ENCODE measurements around the gene PAPSS2.

PAPSS2 gene

DNA sequence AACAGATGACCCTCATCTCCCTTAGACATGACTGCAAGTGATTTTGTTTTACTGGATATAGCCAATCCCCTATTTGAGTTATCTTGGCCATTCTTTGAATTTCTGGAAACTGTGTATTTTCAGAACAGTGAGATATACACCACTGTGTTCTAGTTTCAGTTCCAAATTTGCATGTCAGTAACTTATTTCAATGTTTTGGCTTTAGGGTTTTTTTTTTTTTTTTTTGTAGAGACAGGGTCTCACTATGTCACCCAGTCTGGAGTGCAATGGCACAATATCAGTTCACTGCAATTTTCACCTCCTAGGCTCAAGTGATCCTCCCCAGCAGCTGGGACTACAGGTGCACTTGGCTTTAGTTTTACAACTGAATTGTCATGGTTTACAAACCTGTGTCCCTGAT lies 91.1 kb downstream of the PAPSS2 start:
- DNase-seq = no peak

DNA sequence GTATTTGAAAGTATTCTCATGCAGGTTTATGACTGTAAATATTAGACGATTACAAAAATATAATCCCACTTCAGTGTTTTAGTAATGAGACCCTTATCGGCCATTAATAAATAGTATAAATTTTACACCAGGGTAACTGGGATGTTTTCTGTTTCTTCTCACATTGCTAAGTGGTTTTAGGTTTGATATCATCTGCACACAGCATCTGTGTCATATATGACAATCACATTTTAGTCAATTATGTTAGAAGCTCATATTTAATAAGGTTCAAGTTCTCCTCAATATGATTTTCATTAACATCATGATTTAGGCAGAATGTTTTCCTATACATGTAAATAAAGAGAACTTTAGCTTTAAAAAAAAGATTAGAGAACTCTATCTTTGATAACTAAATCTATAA lies 91.6 kb downstream of the PAPSS2 start:
- DNase-seq = no peak

DNA sequence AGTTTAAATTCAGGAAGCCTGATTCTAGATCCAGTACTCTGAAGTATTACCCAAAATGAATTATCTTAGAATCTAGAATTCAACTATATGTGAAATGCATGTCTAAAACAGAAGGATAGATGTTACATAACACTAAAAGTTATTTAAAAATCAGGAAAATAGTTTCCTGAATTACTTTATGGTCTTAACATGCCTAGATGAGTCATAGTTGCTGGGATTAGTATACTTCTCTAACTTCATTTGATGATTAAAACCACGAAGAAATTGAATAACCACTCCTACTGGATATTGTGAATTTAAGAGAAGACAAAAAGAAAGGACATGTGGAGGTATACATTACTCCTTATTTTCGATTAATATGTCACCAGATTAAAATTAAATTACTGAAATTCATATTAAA lies 92.9 kb downstream of the PAPSS2 start:
- DNase-seq = no peak

DNA sequence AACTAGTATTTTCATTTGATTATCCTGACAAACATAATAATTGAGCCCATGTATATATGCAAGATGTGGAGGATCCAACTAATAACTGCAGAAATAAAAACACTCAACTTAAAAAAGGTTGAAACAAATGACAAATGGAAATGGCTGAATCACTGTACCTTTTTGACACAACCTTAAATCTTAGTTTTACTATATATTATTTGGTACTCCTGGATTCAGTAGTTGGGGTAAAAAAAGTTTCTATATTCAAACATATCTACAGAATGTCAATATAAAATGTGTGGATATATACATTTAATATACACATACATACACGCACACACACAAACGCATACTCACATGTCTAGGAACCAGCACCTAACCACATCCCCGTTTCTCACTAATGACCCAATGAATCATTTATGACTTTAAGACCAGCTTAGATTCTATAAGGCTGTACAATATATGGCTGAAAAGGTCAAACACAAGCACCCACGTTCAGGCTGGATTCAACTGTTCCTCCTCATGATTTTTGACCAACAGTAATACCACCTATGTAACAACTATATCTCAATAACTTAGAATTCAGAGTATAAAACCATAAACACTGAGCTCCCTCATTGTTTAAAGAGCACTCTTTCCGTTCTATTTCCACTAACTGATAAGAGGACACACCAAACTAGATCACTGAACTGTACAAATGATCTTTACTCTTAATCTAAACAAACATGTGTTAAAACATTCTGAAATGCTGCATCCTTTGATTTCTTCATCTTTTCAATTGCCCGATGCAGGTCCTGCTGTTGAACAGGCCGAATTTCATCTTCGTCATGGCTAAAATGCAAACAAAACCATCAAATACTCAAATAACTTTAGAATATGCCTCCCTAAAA lies 94.6 kb downstream of the PAPSS2 start:
- no peak for DNase-seq

DNA sequence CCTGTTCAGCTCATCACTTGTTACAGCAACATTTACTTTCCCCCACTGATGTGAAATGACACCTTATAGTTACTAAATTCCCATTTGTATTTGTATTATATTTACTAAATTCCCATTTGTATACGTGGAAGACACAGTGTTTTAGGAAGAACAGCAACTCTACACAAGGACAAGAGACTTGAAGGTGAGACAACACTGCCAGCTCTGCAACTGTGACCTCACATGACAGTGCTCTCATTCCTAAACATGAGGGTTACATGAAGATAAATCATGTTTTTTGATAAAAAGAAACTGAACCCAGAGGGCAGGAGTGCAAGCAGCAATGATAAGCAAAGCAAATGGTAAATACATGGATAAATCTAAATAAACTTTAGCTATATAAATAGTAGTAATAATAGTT lies 98.0 kb downstream of the PAPSS2 start:
- DNase-seq = no peak

DNA sequence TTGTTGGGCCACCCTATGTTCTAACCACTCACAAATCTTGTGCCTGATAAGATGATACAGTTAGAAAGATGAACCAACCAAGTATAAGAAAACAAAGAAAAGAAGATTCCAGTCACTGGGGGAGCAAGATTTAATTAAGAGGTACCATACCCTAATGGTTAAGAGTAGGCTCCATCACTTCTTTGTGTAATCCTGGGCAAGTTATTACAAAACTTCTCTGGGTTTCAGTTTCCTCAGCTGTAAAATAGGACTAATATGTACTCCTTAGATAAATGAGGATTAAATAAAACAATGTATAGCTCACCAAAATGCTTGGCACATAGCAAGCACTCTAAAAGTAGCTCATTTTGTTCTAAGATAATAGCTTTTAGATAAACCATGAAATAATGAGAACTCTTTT lies 99.9 kb downstream of the PAPSS2 start:
- DNase-seq = no peak

DNA sequence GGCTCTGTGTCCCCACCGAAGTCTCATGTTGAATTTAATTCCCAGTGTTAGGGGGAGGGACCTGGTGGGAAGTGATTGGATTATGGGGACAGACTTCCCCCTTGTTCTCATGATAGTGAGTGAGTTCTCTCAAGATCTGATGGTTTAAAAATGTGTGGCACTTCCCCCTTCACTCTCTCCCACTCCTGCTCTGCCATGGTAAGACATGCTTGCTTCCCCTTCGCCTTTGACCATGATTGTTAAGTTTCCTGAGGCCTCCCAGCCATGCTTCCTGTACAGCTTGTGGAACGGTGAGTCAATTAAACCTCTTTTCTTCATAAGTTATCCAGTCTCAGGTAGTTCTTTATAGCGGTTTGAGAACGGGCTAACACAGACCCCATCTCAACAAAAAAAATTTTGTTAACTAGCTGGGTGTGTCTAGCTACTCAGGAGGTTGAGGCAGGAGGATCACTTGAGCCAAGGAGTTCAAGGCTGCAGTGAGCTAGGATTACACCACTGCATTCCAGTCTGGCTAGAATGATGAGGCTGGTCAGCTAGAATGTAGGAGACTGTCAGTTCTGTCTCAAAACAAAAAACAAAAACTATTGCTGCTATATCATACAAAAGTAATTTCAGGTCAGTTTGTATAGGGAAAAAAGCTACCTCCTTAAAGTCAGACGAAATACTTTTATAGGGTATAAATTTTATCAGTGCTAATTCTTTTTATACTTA lies 100.7 kb downstream of the PAPSS2 start:
- no peak for DNase-seq

DNA sequence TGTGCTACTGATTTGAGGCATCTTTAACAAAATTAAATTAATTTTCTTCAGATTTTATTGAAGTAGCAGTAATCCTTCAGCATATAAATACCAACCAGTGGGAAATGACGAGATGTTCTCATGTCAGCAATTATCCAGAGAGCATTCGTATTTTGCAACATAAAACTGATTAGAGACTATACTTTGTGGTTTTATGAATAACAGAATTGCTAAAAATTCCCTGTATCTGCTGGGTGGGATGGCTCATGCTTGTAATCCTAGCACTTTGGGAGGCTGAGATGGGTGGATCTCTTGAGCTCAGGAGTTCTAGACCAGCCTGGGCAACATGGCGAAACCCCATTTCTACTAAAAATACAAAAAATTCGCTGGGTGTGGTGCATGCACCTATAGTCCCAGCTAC lies 101.5 kb downstream of the PAPSS2 start:
- no peak for DNase-seq

DNA sequence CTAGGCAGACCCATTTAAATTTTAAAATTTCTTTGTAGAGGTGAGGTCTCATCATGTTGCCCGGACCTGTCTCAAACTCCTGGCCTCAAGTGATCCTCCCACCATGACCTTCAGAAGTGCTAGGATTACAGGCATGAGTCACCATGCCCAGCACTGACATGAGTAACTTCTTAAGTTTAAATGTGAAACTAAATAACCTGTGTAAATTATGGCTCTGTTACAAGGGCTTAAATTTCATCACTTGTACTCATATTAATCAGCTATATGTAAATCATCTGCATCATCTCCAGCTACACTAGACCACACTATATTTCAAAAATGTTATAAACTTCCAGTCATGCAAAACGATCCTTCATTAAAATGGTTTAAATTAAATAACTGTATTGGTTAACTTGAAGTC lies 102.2 kb downstream of the PAPSS2 start:
- no peak for DNase-seq

DNA sequence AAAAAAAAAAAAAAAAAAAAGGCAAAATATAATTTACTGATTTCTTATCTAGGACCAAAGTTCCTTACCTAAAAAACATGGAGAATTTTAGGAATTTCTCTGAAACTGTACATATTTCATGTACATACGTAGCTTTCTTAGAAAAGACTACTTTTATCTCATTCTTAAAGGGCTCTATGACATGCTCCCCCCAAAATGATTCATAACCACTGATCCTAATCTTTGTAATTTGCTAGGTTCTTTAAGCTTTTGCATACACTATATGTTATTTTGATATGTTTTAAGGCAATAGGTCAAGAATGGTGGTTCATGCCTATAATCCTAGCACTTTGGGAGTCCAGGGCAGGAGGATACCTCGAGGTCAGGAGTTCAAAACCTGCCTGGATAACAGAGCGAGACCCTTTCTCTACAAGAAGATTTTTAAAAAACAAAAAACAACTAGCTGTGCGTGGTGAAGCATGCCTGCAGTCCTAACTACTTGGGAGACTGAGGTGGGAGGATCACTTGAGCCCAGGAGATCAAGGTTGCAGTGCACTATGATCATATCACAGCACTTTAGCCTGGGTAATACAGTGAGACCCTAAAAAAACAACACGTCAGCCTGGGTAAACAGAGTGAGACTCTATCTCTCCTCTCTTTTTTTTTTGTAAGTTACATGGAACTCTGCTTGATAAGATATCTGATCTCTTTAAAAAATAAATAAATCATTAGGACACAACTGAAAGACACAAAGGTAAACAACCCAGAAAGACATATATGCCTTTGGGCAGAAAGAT lies 103.6 kb downstream of the PAPSS2 start:
- no peak for DNase-seq

DNA sequence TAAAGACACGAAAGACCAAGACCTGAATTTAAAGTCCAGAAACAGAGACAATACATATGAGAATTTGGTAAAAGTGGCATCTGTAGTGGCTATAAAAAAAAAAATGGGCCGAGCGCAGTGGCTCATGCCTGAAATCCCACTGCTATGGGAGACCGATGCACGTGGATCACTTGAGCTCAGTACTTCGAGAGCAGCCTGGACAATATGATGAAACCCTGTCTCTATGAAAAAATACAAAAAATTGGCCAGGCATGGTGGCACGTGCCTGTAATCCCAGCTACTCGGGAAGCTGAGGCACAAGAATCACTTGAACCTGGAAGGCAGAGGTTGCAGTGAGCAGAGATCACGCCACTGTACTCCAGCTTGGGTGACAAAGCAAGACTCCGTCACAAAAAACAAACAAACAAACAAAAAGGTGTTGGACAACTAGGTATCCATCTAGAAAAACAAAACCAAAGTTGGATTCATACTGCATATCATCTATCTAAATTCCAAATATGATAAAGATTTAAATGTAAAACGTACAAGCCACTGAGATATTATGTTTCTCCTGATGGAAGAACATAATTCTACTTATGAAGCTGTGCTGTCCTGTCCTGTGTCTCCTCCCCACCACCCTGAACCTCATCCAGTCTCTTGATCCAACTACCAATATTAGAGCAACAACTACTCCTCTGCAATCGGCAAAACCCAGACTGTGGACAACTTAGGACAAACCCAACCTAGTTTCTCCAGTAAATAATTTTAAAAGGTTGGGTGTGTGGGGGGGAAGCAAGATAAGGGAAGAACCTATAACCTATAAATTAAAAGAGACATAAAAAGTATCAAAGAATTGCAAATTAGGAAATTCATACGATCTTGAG lies 104.6 kb downstream of the PAPSS2 start:
- no peak for DNase-seq

DNA sequence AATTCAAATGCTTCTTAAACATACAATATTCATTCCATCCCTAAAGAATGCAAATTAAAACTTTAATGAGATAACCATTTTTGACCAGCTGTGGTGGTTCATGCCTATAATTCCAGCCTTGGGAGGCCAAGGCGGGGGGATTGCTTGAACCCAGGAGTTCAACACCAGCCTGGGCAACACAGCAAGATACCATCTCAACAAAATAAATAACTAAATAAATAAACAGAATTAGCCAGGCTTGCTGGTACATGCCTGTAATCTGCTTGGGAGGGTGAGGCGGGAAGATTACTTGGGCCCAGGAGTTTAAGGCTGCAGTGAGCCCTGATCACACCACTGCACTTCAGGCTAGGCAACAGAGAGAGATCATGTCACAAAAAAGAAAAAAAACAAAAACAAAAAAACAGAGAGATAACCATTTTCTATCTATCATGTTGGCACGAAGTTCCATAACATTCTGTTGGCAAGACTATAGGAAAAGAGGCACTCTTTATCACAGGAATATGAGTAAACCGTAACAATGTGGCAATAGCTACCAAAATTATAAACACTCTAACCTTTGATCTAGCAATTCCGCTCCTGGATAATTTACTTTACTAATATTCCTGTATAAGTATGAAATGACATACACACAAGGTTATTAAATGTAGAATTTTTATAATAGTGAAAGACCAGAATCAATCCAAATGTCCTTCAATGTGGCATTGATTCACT lies 106.1 kb downstream of the PAPSS2 start:
- DNase-seq = no peak

DNA sequence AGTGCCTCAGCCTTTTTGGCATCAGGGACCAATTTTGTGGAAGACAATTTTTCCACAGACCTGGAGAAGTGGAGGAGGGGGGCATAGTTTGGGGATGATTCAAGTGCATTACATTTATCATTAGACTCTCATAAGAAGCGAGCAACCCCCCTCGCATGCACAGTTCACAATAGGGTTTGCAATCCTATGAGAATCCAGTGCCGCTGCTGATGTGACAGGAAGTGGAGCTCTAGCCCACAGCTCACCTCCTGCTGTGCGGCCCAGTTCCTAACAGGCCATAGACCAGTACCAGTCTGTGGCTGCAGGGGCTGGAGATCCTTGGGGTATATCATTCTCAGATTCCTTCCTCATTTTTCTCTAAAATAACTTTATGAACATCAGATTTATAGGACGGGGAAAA lies 107.6 kb downstream of the PAPSS2 start:
- no peak for DNase-seq

DNA sequence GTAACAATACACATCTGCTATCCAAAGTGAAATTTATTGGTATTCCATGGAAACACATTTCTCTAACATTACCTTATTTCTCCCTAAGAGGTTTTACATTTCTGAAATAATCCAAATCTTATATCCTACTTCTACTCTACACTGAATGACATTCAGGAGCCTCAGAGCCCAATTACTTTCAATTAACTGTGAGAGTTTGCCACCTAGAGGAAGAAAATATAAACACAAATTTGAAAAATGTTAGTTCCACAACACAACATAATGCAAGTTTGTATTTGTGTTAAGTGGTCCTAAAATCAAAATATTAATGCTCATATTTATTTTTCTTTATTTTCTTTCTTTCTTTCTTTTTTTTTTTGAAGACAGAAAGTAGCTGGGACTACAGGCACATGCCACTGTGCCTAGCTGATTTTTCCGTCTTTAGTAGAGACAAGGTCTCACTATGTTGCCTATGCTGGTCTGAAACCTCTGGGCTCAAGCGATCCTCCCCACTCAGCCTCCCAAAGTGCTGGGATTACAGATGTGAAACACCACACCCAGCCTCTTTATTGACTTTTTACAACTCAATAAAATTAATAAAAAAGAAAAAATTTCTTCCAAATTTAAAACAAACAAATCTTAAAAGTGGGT lies 112.3 kb downstream of the PAPSS2 start:
- DNase-seq = peak in 1 of 14 donors; percentile 11

DNA sequence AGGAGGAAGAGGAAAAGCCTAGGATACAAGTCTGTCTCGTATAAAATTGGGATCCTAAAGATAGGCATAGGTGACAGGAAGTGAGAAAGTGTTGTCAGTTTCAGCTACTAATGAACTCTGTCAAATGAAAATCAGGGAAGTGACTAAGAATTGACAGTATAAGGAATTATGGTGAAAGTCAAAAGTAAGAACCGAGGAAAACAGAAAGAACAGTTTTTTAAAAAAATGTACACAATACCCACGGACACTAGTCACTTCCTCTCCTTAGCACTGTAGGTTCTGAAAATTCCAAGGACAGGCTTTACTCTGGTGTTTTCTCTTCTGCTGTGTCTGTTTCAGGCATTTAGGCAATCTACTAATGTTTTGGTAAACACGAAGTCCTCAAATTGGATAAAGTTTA lies 116.1 kb downstream of the PAPSS2 start:
- DNase-seq = no peak

DNA sequence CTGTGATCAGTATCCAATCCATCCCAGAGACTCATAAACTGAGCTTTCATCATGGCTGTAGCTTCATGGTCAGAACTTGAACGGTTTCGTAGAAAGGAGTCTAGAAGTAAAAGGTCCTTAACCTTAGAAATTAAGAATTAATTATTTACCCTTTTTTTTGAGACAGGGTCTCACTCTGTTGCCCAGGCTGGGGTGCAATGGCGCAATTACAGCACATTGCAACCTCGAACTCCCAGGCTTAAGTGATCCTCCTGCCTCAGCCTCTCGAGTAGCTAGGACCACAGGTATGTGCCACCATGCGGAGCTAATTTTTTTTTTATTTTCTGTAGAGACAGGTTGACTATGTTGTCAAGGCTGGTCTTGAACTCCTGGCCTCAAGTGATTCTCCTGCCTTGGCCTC lies 116.7 kb downstream of the PAPSS2 start:
- no peak for DNase-seq

DNA sequence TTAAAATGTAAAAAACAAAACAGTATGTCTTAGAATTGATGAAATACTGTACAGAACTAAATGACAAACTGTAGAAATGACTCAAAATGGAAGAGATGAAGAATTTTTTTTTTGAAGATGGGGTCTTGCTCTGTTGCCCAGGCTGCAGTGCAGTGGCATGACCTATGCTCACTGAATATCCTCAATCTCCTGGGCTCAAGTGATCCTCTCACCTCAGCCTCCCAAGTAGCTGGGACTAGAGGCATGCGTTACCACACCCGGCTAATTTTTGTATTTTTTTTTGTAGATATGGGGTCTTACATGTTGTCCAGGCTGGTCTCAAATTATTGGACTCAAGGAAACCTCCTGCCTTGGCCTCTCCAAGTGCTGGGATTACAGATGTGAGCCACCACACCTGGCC lies 121.9 kb downstream of the PAPSS2 start:
- no peak for DNase-seq

DNA sequence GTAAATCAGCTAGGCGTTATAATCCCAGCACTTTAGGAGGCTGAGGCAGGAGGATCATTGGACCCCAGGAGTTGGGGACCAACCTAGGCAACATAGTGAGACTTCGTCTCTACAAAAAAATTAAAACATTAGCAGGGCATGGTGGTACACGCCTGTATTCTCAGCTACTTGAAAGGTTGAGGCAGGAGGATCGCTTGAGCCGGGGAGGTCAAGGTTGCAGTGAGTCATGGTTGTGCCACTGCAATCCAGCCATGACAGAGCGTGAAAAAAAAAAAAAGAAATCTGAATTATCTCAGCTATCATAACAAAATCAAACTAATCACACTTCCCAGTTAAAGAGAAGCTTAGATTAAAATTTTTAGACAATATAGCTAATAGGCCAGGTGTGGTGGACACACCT lies 123.0 kb downstream of the PAPSS2 start:
- no peak for DNase-seq

DNA sequence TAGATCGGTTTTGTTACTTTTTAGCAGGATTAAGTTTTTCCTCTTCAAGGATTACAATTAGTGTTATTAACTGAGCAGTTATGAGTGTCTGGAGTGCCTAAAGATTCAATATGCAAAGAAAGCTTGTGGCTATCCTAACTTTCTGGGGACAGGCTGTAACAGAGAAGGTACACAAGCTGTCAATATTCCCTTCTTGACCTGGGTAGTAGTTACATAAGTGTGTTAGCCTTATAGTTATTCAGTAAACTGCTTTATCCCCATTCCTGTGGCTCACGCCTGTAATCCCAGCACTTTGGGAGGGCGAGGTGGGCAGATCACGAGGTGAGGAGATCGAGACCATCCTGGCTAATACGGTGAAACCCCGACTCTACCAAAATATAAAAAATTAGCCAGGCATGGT lies 126.7 kb downstream of the PAPSS2 start:
- DNase-seq = no peak

DNA sequence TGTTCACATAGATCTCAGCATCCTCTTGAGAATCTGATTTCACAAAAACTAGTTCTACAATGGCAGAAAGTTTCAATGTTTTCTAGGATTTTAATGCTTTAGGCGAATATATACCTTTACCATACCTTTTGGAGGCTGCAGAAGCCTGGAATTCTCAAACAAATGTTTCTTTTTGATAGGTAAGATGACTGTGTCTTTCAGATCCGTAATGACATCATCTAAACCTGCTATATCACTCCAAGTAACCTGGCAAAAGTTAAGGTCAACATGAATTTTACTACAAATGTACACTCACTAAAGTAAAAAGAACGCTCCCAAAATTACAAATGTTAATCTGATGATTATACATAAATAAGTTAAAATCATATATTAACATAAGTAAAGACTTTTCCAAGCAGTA lies 130.5 kb downstream of the PAPSS2 start:
- DNase-seq = no peak

DNA sequence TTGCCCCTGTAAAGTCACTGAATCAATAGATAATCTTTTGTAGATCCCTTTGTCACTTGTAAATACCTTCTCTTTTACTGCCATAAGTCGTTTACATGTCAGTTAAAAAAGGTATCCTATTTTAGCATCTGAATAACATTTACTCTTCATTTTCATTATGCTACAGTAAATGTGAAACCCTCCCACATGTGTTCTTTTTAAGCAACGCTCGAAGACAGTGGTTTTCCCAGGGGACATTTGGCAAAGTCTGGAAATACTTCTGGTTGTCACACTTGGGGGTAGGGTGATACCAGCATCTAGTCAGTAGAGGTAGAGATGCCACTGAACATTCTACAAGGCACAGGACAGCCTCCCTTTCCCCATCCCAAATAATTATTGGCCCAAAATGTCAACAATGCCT lies 134.6 kb downstream of the PAPSS2 start:
- no peak for DNase-seq

Measured in C1 segment of cervical spinal cord (tissue), 14 donors.